GM23248 (cell line): ENCODE data around the gene IKZF1. TPM values are rescaled to one million over a fixed set of nuclear protein-coding genes. Genes with fewer than 3 reads are reported as not detected.

Source experiments
- DNase-seq: peaks from one replicate; pipeline ENCODE4 v3.0.0-alpha.2; 2015
- H2AFZ ChIP-seq: fragments of 200-600 bp; sonication (generic); 2 replicates; pipeline ENCODE4 v1.6.1; 2016; ENCODE audit warnings: antibody characterized with exemption
- H3F3A ChIP-seq: fragments of 200-600 bp; sonication (generic); 2 replicates; pipeline ENCODE4 v1.6.1; 2016; ENCODE audit warnings: mild to moderate bottlenecking, antibody characterized with exemption, mixed run types; ENCODE audit not compliant: insufficient read depth
- H3K27ac ChIP-seq: fragments of 200-600 bp; sonication (generic); 2 replicates; pipeline ENCODE4 v1.5.1; 2016; ENCODE audit warnings: mild to moderate bottlenecking
- H3K27me3 ChIP-seq: fragments of 200-600 bp; sonication (generic); replicated peaks from 2 replicates; pipeline ENCODE4 v1.6.1; 2016; ENCODE audit warnings: mild to moderate bottlenecking; ENCODE audit not compliant: insufficient read depth
- H3K36me3 ChIP-seq: fragments of 200-600 bp; sonication (generic); 2 replicates; pipeline ENCODE4 v1.6.1; 2016; ENCODE audit warnings: low read depth, mild to moderate bottlenecking
- H3K4me1 ChIP-seq: fragments of 200-600 bp; sonication (generic); 2 replicates; pipeline ENCODE4 v1.6.1; 2016; ENCODE audit warnings: mild to moderate bottlenecking; ENCODE audit not compliant: insufficient read depth
- H3K4me2 ChIP-seq: fragments of 200-600 bp; sonication (generic); one replicate; pipeline ENCODE4 v1.6.1; 2016; ENCODE audit warnings: mild to moderate bottlenecking; ENCODE audit not compliant: unreplicated experiment
- H3K4me3 ChIP-seq: fragments of 200-600 bp; sonication (generic); 2 replicates; pipeline ENCODE4 v1.5.1; 2016; ENCODE audit warnings: mild to moderate bottlenecking
- H3K79me2 ChIP-seq: fragments of 200-600 bp; sonication (generic); 2 replicates; pipeline ENCODE4 v1.6.1; 2016; ENCODE audit warnings: mild to moderate bottlenecking; ENCODE audit not compliant: insufficient read depth
- H3K9ac ChIP-seq: fragments of 200-600 bp; sonication (generic); 2 replicates; pipeline ENCODE4 v1.6.1; 2016; ENCODE audit warnings: mild to moderate bottlenecking
- H3K9me2 ChIP-seq: fragments of 200-600 bp; sonication (generic); 2 replicates; pipeline ENCODE4 v1.6.1; 2016; ENCODE audit warnings: mixed run types, mild to moderate bottlenecking, moderate library complexity; ENCODE audit not compliant: insufficient read depth
- H3K9me3 ChIP-seq: fragments of 200-600 bp; sonication (generic); one replicate; pipeline ENCODE4 v1.6.1; 2017; ENCODE audit warnings: low read depth
- H4K20me1 ChIP-seq: fragments of 200-600 bp; sonication (generic); 2 replicates; pipeline ENCODE4 v1.6.0; 2016; ENCODE audit not compliant: insufficient read depth
- EZH2 ChIP-seq: fragments of 200-600 bp; sonication (generic); IDR thresholded peaks from 2 replicates; pipeline ENCODE4 v1.6.1; 2018; ENCODE audit warnings: antibody characterized with exemption, mild to moderate bottlenecking; ENCODE audit not compliant: insufficient read depth, poor library complexity, severe bottlenecking
- EZH2phosphoT487 ChIP-seq: fragments of 200-600 bp; sonication (generic); IDR thresholded peaks from 2 replicates; pipeline ENCODE4 v1.6.1; 2018; ENCODE audit warnings: antibody characterized with exemption, moderate library complexity, mild to moderate bottlenecking, low read depth; ENCODE audit not compliant: insufficient read depth
- whole genome bisulfite sequencing, 2 experiments: methylation state at CpG; one replicate each; pipeline ENCODE4 v1.1.6; 2015 to 2017; ENCODE audit warnings: low lambda C conversion rate in 2 of 2, low coverage in 1 of 2; ENCODE audit errors: missing lambda C conversion rate in 2 of 2; 5-methylcytosine and 5-hydroxymethylcytosine counted together
- in situ Hi-C: fragments of 300-500 bp; cut with MboI; formaldehyde crosslinking; loops from 2 replicates; pipeline ENCODE4 v1.15.0; 2020
- polyA plus RNA-seq: library from polyadenylated mRNA; unstranded; fragments of >200 nt; fragmentation: Nextera tagmentation; extraction: Ambion mirVana; gene quantifications from 2 replicates; pipeline ENCODE4 v1.2.1, GENCODE V29; 2016
- total RNA-seq: library from RNA; depleted of rRNA; stranded (reverse); fragments of >200 nt; shearing (Covaris generic); gene quantifications from 2 replicates; pipeline ENCODE4 v1.2.3, GENCODE V29; 2014

IKZF1 gene
- total and polyA plus RNA-seq, 2 experiments from 2014 or later, result not detected

DNA sequence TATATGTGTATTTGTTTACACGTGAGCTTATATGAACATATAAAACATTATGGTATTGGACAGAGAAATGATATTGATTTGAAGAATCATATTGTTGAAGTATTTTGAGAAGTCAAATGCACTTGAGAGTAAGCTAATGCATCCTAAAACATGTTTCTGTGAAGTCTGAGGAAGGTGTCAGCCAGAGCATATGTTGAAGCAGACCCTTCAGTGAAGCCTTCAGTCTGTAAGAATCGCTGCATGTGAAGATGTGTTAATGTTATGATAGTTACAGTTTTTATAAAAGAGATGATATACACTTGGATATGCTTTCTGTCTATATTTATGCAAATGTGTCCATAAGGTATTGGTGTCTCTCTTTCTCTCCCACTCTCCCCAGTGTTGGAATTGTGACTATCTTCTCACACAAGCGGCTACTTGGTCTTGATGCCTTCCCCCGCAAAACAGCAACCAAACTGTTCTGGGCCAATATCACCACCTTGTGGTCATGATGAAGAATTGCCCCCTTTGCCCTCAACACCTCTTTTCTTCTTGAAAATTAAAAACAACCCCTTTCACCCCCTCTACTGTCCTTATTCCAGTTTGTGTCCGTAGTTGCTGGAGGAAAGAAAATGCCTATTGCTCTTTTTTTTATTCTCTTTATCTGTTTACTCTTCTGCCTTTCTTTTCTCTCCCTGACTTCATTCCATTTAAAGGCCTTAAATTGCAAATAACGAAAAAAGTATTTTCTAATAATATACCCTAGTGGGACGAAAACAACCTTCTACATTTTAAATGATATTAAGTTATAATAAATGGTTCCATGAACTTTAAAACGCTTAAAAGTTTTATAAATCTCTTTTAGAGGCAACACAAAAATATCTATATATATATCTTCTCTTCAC, 64.9 kb downstream of the IKZF1 start:
- Histone ChIP-seq H3K9ac (no peak overlapping the region), H3K27me3 (no peaks in the 10 kb centered on the region), H3K36me3 (no peaks in the 10 kb centered on the region), H4K20me1 (no peaks in the 10 kb centered on the region), H3K4me1 (no peaks in the 10 kb centered on the region), H3K4me2 (no peak overlapping the region), H3K9me3 (no peaks in the 10 kb centered on the region), H3K79me2 (no peaks in the 10 kb centered on the region), H3K27ac (no peak overlapping the region), H3K9me2 (no peaks in the 10 kb centered on the region), H3F3A (no peaks in the 10 kb centered on the region), H2AFZ (no peak overlapping the region), H3K4me3 (no peak overlapping the region)
- peak; percentile 5 for DNase-seq
- 35 to 37% methylated on average over 8 of the region's 8 CpGs for WGBS, 2 experiments
- TF ChIP-seq EZH2 (no peak), EZH2phosphoT487 (no peak)
- in situ Hi-C loops, result no loop called here

DNA sequence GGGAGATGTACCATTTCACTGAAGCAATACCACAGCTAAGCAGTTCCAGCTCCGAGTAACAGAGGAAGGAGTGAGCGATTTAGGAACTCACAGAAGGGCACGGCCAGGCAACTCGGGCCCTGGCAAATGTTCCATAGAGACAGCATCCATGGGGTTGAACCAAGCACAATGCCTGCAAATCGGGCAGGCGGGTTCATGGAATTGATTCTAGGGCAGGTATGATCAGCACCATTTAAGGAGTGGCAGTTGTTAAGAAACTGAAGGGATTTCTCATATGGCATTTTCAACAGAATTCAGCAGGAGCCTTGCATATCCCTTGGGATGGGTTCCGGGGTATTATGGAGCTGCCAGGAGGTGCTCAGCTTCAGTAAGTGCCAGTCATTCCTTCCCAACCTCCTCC, 66.4 kb downstream of the IKZF1 start:
- no peaks in the 10 kb centered on the region for H3K27me3 ChIP-seq
- no peak overlapping the region for H3K27ac ChIP-seq
- in situ Hi-C loops, result no loop called here
- H3K79me2 ChIP-seq, result no peaks in the 10 kb centered on the region
- H3K9ac ChIP-seq, result no peak overlapping the region
- TF ChIP-seq EZH2phosphoT487 (no peak), EZH2 (no peak)
- H2AFZ ChIP-seq, result no peak overlapping the region
- H3K4me1 ChIP-seq, result no peaks in the 10 kb centered on the region
- no peaks in the 10 kb centered on the region for H3F3A ChIP-seq
- no peak overlapping the region for H3K4me3 ChIP-seq
- H3K9me2 ChIP-seq, result no peaks in the 10 kb centered on the region
- H3K36me3 ChIP-seq, result no peaks in the 10 kb centered on the region
- no peak overlapping the region for H3K4me2 ChIP-seq
- no peaks in the 10 kb centered on the region for H4K20me1 ChIP-seq
- no peak for DNase-seq
- WGBS, 2 experiments, result 20 to 21% methylated on average over 7 of the region's 7 CpGs
- no peaks in the 10 kb centered on the region for H3K9me3 ChIP-seq

DNA sequence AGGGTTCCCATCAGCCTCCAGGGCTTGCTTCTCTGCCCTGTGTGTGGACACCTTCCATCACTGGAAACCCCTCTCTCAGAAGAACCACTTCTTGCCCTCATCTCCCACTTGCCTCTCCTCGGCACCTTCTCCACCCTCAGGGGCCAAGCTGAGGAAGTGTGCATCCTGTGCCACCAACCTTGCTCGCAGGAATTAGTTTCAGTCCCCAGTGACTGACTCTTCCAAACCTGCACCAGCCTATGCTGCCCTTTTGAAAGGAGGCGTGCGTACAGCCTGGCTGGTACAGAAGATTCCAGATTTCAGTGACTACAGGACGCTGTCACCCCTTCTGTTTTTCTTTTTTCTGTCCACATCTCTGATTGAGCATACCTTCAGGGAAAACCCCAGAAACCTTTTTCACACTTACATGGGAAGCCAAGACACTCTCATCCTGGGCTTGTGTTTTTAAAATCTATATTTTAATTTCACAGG, 67.1 kb downstream of the IKZF1 start:
- Histone ChIP-seq H3F3A (no peaks in the 10 kb centered on the region), H3K9me3 (no peaks in the 10 kb centered on the region), H3K27me3 (no peaks in the 10 kb centered on the region), H3K9me2 (no peaks in the 10 kb centered on the region), H3K4me2 (no peak overlapping the region), H3K4me3 (no peak overlapping the region), H3K79me2 (no peaks in the 10 kb centered on the region), H3K36me3 (no peaks in the 10 kb centered on the region), H3K9ac (no peak overlapping the region), H2AFZ (no peak overlapping the region), H3K27ac (no peak overlapping the region), H4K20me1 (no peaks in the 10 kb centered on the region), H3K4me1 (no peaks in the 10 kb centered on the region)
- in situ Hi-C loops, result no loop called here
- 36 to 38% methylated on average over 5 of the region's 5 CpGs for WGBS, 2 experiments
- TF ChIP-seq EZH2 (no peak), EZH2phosphoT487 (no peak)
- no peak for DNase-seq

DNA sequence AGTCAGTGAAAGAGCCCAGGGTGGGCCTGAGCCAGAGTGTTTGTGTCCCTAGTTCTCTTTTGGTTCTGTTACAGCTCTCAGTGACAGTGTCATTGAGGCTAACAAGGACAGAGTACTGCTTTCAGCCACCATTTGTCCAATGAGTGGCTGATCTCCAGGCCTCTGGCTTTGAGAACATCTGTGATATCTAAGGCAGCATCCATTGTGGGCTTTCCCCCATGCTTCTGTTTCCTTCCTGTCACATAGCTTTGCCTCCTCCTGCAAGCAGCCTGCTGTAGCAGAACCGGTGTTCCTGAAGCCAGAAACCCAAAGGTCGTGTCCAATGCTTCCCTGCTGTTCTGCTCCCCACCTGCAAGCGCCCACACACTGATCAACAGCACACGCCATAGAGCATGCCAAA, 68.4 kb downstream of the IKZF1 start:
- H3K9me2 ChIP-seq, result no peaks in the 10 kb centered on the region
- no peaks in the 10 kb centered on the region for H4K20me1 ChIP-seq
- H3K4me2 ChIP-seq, result no peak overlapping the region
- no peak for DNase-seq
- H3K9me3 ChIP-seq, result no peaks in the 10 kb centered on the region
- no peaks in the 10 kb centered on the region for H3K4me1 ChIP-seq
- H3K27ac ChIP-seq, result no peak overlapping the region
- TF ChIP-seq EZH2 (no peak), EZH2phosphoT487 (no peak)
- no peaks in the 10 kb centered on the region for H3K79me2 ChIP-seq
- no peak overlapping the region for H2AFZ ChIP-seq
- no peaks in the 10 kb centered on the region for H3K27me3 ChIP-seq
- H3F3A ChIP-seq, result no peaks in the 10 kb centered on the region
- in situ Hi-C loops, result no loop called here
- no peak overlapping the region for H3K4me3 ChIP-seq
- H3K36me3 ChIP-seq, result no peaks in the 10 kb centered on the region
- WGBS, 2 experiments, result 17 to 24% methylated on average over 4 of the region's 4 CpGs
- H3K9ac ChIP-seq, result no peak overlapping the region
